8988T (cell line): ENCODE measurements around the gene CELF5.
"Not testable (repeated sequence)": the region's sequence is repeated elsewhere in the genome, so short reads cannot be mapped to it uniquely, and the experiment has no call there.

Experiments
- DNase-seq: peaks from one replicate; pipeline ENCODE4 v3.0.0; 2011

Gene CELF5

GRCh38 chr19:3190921-3191805 is 33.3 kb upstream of the CELF5 start:
- DNase-seq = no peak

DNA sequence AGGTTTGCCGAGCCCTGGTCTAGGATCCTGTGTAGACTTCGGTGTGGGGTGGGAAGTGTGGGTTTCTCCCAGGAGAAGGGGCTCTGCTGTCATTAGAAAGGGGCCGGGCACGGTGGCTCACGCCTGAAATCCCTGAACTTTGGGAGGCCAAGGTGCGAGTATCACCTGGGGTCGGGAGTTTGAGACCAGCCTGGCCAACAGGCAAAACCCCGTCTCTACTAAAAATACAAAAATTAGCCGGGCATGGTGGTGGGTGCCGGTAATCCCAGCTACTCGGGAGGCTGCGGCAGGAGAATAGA is 32.7 kb upstream of the CELF5 start:
- not testable (repeated sequence) for DNase-seq

DNA sequence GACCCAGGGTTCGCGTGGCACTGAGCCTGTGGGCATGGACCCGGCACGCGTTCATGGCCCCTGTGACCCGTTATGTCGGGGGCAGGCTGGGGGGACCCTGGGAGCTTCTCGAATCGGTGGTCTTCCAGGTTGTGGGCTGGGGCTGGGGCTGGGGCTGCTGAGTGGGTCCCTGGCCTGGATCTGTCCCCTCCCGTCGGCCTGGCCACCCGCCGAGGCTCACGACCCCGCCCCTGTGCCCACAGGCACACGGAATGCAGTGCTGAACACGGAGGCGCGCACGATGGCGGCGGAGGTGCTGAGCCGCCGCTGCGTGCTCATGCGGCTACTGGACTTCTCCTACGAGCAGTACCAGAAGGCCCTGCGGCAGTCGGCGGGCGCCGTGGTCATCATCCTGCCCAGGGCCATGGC is 32.2 kb upstream of the CELF5 start:
- DNase-seq = no peak

DNA sequence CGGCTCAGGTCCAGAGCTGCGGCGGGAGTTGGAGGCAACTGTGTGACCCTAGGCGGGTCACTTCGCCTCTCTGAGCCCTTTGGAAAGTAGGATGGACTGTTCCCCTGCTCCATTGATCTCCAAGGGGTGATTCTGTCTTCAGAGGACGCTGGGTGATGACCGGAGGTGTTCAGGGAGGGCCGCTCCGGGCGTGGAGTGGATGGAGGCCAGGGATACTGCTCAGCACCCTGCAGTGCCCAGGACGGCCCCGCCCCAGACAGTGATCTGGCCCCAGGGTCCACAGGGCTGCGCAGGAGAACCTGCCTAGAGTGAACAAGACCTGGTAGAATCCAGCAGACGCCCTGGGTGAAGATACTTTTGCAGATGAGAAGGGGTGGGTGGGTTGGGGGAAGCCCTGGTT is 31.8 kb upstream of the CELF5 start:
- DNase-seq = no peak

DNA sequence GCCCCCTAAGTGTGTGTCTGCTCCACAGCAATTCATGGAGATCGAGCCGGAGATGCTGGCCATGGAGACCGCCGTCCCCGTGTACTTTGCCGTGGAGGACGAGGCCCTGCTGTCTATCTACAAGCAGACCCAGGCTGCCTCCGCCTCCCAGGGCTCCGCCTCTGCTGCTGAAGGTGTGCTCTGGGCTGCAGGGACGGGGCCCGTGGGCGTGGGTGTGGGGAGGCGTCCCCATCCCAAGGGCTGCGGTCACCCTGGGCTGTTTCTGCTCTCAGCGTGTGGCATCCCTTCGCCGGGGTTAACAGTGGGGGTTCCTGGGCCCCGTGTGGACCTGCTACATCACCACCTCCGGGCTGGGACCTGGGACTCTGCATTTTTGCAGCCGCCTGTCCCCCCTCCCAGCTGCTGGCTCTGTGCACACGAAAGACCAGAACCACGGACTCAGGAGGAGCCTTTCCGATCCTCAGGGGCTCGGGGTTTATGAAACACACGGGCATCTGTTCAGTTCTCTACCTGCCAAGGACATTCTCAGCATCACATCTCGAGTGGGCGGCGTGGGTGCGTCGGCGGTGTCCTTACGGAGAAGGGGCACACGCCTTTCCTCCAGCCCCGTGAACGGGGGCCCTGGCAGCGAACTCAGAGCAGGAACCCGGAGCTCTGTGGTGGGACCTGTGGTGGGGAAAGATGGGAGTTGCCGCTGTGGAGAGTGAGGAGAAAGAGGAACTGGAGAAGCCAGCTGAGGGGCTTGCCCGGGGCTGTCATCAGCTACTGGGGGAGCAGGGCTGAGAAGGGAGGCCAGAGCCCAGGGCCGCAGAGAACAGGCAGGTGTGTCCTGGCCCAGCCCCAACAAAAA is 31.0 kb upstream of the CELF5 start:
- DNase-seq = no peak

DNA sequence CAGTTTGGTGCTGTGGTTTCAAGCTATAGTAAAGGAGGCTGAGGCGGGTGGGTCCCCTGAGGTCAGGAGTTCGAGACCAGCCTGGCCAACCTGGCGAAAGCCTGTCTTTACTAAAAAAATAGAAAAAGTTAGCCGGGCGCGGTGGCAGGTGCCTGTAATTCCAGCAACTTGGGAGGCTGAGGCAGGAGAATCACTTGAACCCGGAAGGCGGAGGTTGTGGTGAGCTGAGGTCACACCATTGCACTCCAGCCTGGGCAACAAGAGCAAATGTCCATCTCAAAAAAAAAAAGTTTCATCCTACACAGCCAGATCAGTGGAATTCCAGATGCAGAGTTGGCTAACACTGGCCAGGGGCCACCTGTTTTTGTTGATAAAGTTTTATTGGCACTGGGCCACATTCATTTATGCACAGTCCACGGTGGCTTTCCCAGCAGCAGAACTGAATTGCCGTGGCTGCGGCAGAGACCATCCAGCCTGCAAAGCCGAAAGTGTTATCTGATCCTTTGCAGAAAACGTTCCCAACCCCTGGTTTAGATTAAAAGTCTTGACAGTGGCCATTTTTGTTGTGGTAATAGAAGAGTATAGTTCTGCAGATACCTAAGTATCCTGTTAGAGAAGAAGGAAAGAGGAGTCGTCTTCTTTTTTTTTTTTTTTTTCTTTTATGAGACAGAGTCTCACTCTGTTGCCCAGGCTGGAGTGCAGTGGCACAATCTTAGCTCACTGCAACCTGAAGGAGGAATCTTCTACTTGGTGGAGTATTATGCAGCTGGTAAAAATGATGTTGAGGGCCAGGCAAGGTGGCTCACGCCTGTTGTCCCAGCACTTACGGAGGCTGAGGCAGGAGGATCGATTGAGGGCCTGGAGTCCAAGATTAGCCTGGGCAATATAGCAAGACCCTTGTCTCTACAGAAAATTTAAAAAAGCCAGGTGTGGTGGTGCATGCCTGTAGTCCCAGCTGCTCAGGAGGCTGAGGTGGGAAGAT is 30.1 kb upstream of the CELF5 start:
- DNase-seq = no peak

- DNase-seq = no peak
These were observed 28.2 kb upstream of the CELF5 start for GRCh38 chr19:3196064-3196932.

GRCh38 chr19:3196933-3197205 is 27.6 kb upstream of the CELF5 start:
- DNase-seq = no peak

DNA sequence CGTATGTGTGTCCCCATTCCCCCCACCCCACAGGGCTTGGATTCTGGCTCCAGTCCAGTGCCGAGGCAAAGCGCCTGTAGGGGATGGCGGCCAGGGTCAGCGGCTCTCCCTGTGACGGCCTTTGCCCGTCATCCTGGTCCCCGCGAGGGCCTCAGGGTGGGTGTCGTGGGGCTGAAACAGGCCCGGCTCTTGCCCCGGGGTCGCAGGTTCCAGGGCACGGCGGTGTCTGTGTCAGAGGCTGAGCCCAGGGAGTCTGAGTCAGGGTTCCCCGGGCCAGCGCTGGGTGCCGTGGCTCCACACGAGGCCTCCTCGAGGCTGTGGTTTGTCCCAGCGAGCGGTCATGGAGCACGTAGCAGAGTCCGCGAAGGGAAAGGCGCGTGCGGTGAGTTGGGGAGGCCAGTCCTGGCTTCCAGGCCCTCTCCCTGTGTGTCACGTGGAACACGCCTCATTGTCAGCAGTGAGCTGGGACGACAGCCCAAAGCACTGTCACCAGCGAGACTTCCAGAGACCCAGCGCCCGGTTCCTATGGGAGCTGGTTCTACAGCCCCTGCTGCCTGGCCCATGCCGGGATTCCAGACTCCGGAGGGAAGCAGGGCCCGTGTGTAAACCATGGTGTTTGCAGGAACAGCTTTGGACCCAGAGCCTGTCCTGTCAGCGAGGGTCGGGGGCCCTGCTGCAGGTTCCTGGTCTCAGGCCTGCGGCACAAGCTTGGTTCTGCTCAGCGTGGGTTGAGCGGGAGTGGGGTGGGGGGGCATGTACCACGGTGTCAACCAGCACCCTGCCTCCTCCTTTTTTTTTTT is 25.4 kb upstream of the CELF5 start:
- DNase-seq = no peak

GRCh38 chr19:3201072-3201700 is 23.3 kb upstream of the CELF5 start:
- DNase-seq = no peak

DNA sequence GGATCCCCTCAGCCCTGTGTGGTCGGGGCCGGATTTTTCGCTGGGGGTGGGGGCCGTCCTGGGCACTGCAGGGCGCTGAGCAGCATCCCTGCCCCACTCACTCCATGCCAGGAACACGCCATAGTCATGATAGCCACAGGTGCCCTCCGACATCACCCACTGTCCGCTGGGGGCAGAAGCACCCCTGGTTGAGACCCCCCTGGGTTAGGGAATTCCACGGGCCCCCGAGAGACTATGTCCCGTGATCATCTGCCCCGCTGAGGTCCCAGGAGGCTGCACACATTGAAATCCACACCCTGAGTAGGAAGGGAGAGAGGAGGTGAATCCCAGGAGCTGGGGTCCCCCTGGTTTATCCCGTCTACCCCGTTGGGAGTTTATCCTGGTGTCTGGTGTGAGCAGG is 22.6 kb upstream of the CELF5 start:
- DNase-seq = no peak

DNA sequence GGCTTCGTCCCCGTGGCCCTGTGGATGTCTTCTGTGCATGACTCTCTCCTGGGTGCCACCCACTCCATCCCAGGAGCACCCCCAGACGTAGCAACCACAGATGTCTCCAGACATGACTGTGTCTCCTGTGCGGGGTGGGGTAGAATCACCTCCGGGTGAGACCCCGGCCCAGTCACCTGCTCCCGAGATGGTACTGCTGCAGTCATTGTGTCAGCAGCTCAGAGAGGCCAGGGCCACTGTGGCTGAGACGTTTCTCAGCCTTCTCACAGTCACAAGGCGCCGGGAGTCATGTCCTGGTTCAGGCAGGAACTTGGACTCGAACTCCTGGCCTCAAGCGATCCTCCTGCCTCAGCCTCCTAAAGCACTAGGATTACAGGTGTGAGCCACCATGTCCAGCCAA is 22.1 kb upstream of the CELF5 start:
- no peak for DNase-seq

GRCh38 chr19:3202895-3203294 is 21.6 kb upstream of the CELF5 start:
- not testable (repeated sequence) for DNase-seq

DNA sequence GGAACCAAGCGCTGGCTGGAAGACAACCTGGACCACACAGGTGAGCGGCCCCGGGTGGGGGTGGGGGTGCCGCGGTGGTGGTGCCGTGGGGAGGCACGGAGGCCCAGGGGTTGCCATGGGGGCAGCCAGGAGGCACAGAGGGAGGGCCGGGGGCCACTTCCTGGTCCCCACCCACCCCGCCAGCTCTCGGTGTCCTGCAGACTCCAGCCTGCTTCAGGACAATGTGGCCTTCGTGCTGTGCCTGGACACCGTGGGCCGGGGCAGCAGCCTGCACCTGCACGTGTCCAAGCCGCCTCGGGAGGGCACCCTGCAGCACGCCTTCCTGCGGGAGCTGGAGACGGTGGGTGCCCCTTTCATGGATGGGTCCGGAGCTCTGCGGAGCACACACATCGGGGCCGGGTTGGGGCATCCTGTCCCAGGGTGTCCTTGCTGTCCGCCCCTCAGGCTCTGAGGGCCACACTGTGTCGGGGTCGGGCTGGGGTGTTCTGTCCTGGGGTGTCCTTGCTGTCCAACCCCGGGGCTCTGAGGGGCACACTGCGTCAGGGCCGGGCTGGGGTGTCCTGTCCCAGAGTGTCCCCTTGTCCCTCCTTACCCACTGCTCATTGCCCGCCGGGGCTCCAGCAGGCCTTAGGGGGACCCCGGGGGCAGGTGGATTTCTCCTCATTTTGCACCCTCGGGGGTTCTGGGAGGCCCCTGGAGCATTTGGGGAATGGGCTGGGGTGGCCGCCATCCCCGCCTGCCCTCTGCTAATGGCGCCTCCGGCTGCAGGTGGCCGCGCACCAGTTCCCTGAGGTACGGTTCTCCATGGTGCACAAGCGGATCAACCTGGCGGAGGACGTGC is 20.4 kb upstream of the CELF5 start:
- DNase-seq = no peak

DNA sequence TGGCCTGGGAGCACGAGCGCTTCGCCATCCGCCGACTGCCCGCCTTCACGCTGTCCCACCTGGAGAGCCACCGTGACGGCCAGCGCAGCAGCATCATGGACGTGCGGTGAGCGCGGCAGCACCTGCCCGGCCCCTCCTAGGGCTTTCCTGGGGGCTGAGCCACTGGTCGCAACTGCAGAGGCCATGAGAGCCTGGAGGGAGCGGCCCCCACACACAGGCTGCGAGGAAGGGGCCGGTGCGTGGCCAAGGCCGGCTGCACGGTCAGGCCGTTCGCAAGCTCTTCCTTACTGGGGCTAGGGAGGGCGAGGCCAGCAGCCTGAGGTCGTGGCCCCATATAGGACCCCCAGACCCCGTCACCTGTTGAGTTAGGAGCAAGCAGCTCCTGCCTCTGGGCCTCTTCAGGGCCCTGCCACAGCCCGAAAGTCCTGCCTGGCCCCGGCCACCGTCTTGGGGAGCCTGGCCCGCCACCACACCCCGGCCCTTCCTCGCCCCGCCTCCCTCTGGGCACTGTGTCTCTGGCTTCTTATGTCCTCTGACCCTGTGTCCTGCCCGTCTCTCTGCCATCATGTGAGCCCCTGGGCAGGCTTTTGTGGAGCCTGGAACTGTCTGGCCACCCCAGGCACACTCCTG is 19.7 kb upstream of the CELF5 start:
- DNase-seq = no peak

GRCh38 chr19:3206216-3206953 is 18.1 kb upstream of the CELF5 start:
- no peak for DNase-seq

- no peak for DNase-seq
These were observed 16.8 kb upstream of the CELF5 start for GRCh38 chr19:3207461-3208242.
